H1 (cell line): ENCODE results near the gene WDR64. TPM values are rescaled to one million over a fixed set of nuclear protein-coding genes. Genes with fewer than 3 reads are reported as not detected.

ENCODE experiments used
- CTCF ChIA-PET: fragments of 300-600 bp; sonication (Branson Sonifier 250); formaldehyde crosslinking; loops from one replicate; lab custom pipeline; 2021; ENCODE audit not compliant: partially characterized antibody; lab: Charles Lee
- POLR2A ChIA-PET: fragments of 300-600 bp; sonication (Branson Sonifier 250); formaldehyde crosslinking; loops from one replicate; lab custom pipeline; 2021; ENCODE audit warnings: inconsistent platforms; ENCODE audit not compliant: partially characterized antibody; lab: Charles Lee
- DNase-seq, 2 experiments: peaks; one replicate each; pipeline versions ENCODE4 v3.0.0 to v3.0.0-alpha.2; 2010 to 2022; ENCODE audit warnings: low spot score in 2 of 2, low read depth in 1 of 2, mixed read lengths in 1 of 2
- FAIRE-seq: peaks from 2 replicates; lab custom pipeline; 2011; peaks lifted over from hg19 to GRCh38; lab: Jason Lieb, UNC
- H2AFZ ChIP-seq: 2 replicates; pipeline ENCODE4 v1.8.1; 2012; ENCODE audit warnings: low read length, inconsistent platforms
- H2AK5ac ChIP-seq: 2 replicates; pipeline ENCODE4 v1.6.1; 2013; ENCODE audit warnings: low read depth, low read length
- H2BK120ac ChIP-seq: replicated peaks from 2 replicates; pipeline ENCODE3; 2013; ENCODE audit warnings: low read depth, low read length, inconsistent platforms
- H2BK12ac ChIP-seq: 2 replicates; pipeline ENCODE4 v1.6.1; 2013; ENCODE audit warnings: low read depth, low read length
- H2BK15ac ChIP-seq: 2 replicates; pipeline ENCODE4 v1.6.1; 2013; ENCODE audit warnings: low read length
- H2BK20ac ChIP-seq: 2 replicates; pipeline ENCODE4 v1.6.1; 2013; ENCODE audit warnings: low read length
- H2BK5ac ChIP-seq: 2 replicates; pipeline ENCODE4 v1.6.1; 2013; ENCODE audit warnings: low read depth, low read length
- H3K14ac ChIP-seq: 2 replicates; pipeline ENCODE4 v1.6.1; 2013; ENCODE audit warnings: inconsistent platforms; ENCODE audit not compliant: insufficient read length
- H3K18ac ChIP-seq: 2 replicates; pipeline ENCODE4 v1.6.1; 2013; ENCODE audit warnings: low read length; ENCODE audit errors: extremely low read depth
- H3K23ac ChIP-seq: 2 replicates; pipeline ENCODE4 v1.6.1; 2013; ENCODE audit warnings: inconsistent platforms; ENCODE audit not compliant: insufficient read length
- H3K23me2 ChIP-seq: 2 replicates; pipeline ENCODE4 v1.6.1; 2013; ENCODE audit warnings: low read depth, low read length
- H3K27ac ChIP-seq: 2 replicates; pipeline ENCODE4 v1.6.1; 2011; ENCODE audit warnings: low read depth, low read length, inconsistent platforms
- H3K27me3 ChIP-seq, 4 experiments: replicated peaks in 1 of 4; 1 replicate in 1 of 4; 2 replicates in 3 of 4; pipeline versions ENCODE4 v1.6.1 to v1.8.1; 2011 to 2013; ENCODE audit warnings: low read length in 3 of 4, mild to moderate bottlenecking in 3 of 4, inconsistent platforms in 2 of 4, mixed read lengths in 2 of 4, moderate library complexity in 1 of 4; ENCODE audit not compliant: control insufficient read depth in 3 of 4, insufficient read depth in 3 of 4; ENCODE audit errors: extremely low read depth in 1 of 4
- H3K36me3 ChIP-seq, 4 experiments: 2 replicates each; pipeline versions ENCODE4 v1.6.1 to v1.8.1; 2011 to 2013; ENCODE audit warnings: mild to moderate bottlenecking in 4 of 4, low read length in 3 of 4, moderate library complexity in 2 of 4, control low read depth in 1 of 4, inconsistent platforms in 1 of 4; ENCODE audit not compliant: insufficient read depth in 4 of 4, control insufficient read depth in 2 of 4
- H3K4ac ChIP-seq: replicated peaks from 2 replicates; pipeline ENCODE3; 2013; ENCODE audit warnings: low read length, low read depth, mixed read lengths, inconsistent platforms; ENCODE audit not compliant: insufficient read length
- H3K4me1 ChIP-seq, 4 experiments: replicated peaks in 1 of 4; 1 replicate in 1 of 4; 2 replicates in 3 of 4; pipeline versions ENCODE4 v1.6.1 to v1.8.1; 2011 to 2013; ENCODE audit warnings: low read length in 3 of 4, inconsistent platforms in 2 of 4, mixed read lengths in 1 of 4; ENCODE audit not compliant: insufficient read depth in 4 of 4, control insufficient read depth in 3 of 4
- H3K4me2 ChIP-seq, 2 experiments: 2 replicates each; pipeline versions ENCODE4 v1.6.1 to v1.8.1; 2011 to 2013; ENCODE audit warnings: low read depth in 2 of 2, low read length in 2 of 2, control low read depth in 1 of 2, inconsistent platforms in 1 of 2, mild to moderate bottlenecking in 1 of 2; ENCODE audit not compliant: insufficient read depth in 1 of 2
- H3K4me3 ChIP-seq, 4 experiments: fragments of 200-600, 300-600 bp in 1 of 4; sonication (generic), shearing (Covaris generic), sonication (Bioruptor Twin) in 1 of 4; 2 replicates each; pipeline versions ENCODE4 v1.5.1 to v1.8.1; 2011 to 2016; ENCODE audit warnings: low read length in 4 of 4, low read depth in 3 of 4, control low read depth in 2 of 4, inconsistent platforms in 2 of 4, mild to moderate bottlenecking in 2 of 4, mixed read lengths in 1 of 4, moderate library complexity in 1 of 4; ENCODE audit not compliant: insufficient read depth in 2 of 4; ENCODE audit errors: extremely low read depth in 1 of 4
- H3K56ac ChIP-seq: replicated peaks from 2 replicates; pipeline ENCODE3; 2013; ENCODE audit warnings: low read depth, mild to moderate bottlenecking, mixed read lengths, low read length, inconsistent platforms; ENCODE audit not compliant: insufficient read length
- H3K79me1 ChIP-seq: 2 replicates; pipeline ENCODE4 v1.6.1; 2013; ENCODE audit warnings: low read depth, low read length, control low read depth
- H3K79me2 ChIP-seq, 2 experiments: 2 replicates each; pipeline versions ENCODE4 v1.6.1 to v1.8.1; 2012 to 2013; ENCODE audit warnings: low read length in 2 of 2, mild to moderate bottlenecking in 2 of 2, inconsistent platforms in 1 of 2; ENCODE audit not compliant: insufficient read depth in 2 of 2, control insufficient read depth in 1 of 2
- H3K9ac ChIP-seq, 4 experiments: replicated peaks in 1 of 4; 1 replicate in 1 of 4; 2 replicates in 3 of 4; pipeline versions ENCODE4 v1.6.1 to v1.8.1; 2011 to 2013; ENCODE audit warnings: low read depth in 3 of 4, low read length in 3 of 4, control low read depth in 2 of 4, mild to moderate bottlenecking in 2 of 4, moderate library complexity in 2 of 4, inconsistent platforms in 1 of 4; ENCODE audit errors: extremely low read depth in 1 of 4
- H3K9me3 ChIP-seq, 2 experiments: 2 replicates each; pipeline versions ENCODE4 v1.6.1 to v1.8.1; 2012 to 2013; ENCODE audit warnings: mild to moderate bottlenecking in 2 of 2, moderate library complexity in 2 of 2, control low read depth in 1 of 2, inconsistent platforms in 1 of 2, low read depth in 1 of 2, low read length in 1 of 2, mixed read lengths in 1 of 2; ENCODE audit not compliant: insufficient read depth in 2 of 2
- H4K20me1 ChIP-seq, 2 experiments: replicated peaks in 1 of 2; 2 replicates each; pipeline versions ENCODE3 to v1.8.1; 2011 to 2013; ENCODE audit warnings: inconsistent platforms in 2 of 2, low read length in 2 of 2, mild to moderate bottlenecking in 1 of 2; ENCODE audit not compliant: insufficient read depth in 2 of 2, control insufficient read depth in 1 of 2
- H4K5ac ChIP-seq: 2 replicates; pipeline ENCODE4 v1.6.1; 2013; ENCODE audit warnings: low read length, low read depth, mixed read lengths, inconsistent platforms; ENCODE audit not compliant: insufficient read length
- H4K8ac ChIP-seq: 2 replicates; pipeline ENCODE4 v1.8.0; 2013; ENCODE audit warnings: mild to moderate bottlenecking, moderate library complexity, low read length, inconsistent platforms; ENCODE audit not compliant: insufficient read depth; ENCODE audit errors: extremely low read depth
- H4K91ac ChIP-seq: replicated peaks from 2 replicates; pipeline ENCODE3; 2013; ENCODE audit warnings: low read length, mixed read lengths, inconsistent platforms; ENCODE audit not compliant: insufficient read length
- CEBPB ChIP-seq: IDR thresholded peaks from 2 replicates; pipeline ENCODE4 v1.6.1; 2012; ENCODE audit warnings: low read depth, low read length
- EZH2 ChIP-seq: fragments of 200-600 bp; sonication (generic); IDR thresholded peaks from 2 replicates; pipeline ENCODE4 v1.7.1; 2012; ENCODE audit warnings: low read depth, mild to moderate bottlenecking, moderate library complexity, low read length, inconsistent platforms; ENCODE audit not compliant: severe bottlenecking
- GABPA ChIP-seq: IDR thresholded peaks from 2 replicates; pipeline ENCODE4 v1.6.1; 2011; ENCODE audit warnings: mild to moderate bottlenecking, low read length, moderate library complexity, borderline replicate concordance; ENCODE audit not compliant: insufficient read depth
- KDM1A ChIP-seq: fragments of 200-600, 300-600 bp; sonication (generic); IDR thresholded peaks from 2 replicates; pipeline ENCODE4 v1.7.1; 2016; ENCODE audit warnings: mild to moderate bottlenecking, low read length, borderline replicate concordance
- SIN3A ChIP-seq, 2 experiments: IDR thresholded peaks in 1 of 2; conservative IDR thresholded peaks in 1 of 2; 2 replicates each; pipeline ENCODE4 v1.6.1; 2011 to 2012; ENCODE audit warnings: low read length in 2 of 2, improper control_type of control experiment in 1 of 2, low read depth in 1 of 2, mild to moderate bottlenecking in 1 of 2
- polyA plus RNA-seq, 7 experiments: library from polyadenylated mRNA; depleted of rRNA in 3 of 7; stranded (reverse) in 5 of 7; unstranded in 2 of 7; fragments of >200 nt in 5 of 7; fragments of 200-250 nt in 2 of 7; gene quantifications; 1 replicate in 5 of 7; 2 replicates in 1 of 7; 4 replicates in 1 of 7; pipeline versions ENCODE4 v1.2.1 to v1.2.3, GENCODE V29; 2011 to 2013; ENCODE audit warnings: missing spikeins in 2 of 7, mixed read lengths in 2 of 7
- total RNA-seq: library from RNA; stranded (reverse); fragmentation: NEBNext Ultra II Directional; extraction: Animal tissue kit (Norgen Biotek cat#: 25700); gene quantifications from 2 replicates; pipeline ENCODE4 v1.2.1, GENCODE V29; 2021

WDR64 gene
- total and polyA plus RNA-seq, 2 of the 8 experiments (the other 6 are each of a cell fraction or from before 2014, with no cell fraction given): 0.02 TPM; not detected in 1

GRCh38 chr1:241607497-241607896 lies 44.6 kb upstream of the WDR64 start:
- Histone ChIP-seq H3K56ac (no peak overlapping the region), H2BK5ac (no peak overlapping the region), H3K4me1 (no peaks in the 10 kb centered on the region), H2BK15ac (no peak overlapping the region), H3K18ac (no peak overlapping the region), H3K4me3 (no peak overlapping the region), H3K9ac (no peak overlapping the region), H3K4me2 (no peak overlapping the region), H3K27me3 (no peaks in the 10 kb centered on the region), H3K36me3 (no peaks in the 10 kb centered on the region), H4K20me1 (peaks cover 2 to 3% of the 10 kb centered on the region in 2 experiments), H3K79me2 (no peaks in the 10 kb centered on the region), H2AFZ (no peak overlapping the region), H2BK20ac (no peak overlapping the region), H3K23ac (no peak overlapping the region), H3K4ac (no peak overlapping the region), H3K9me3 (no peaks in the 10 kb centered on the region), H4K5ac (no peak overlapping the region), H2AK5ac (no peak overlapping the region), H2BK120ac (no peak overlapping the region), H2BK12ac (no peak overlapping the region), H3K79me1 (no peaks in the 10 kb centered on the region), H4K8ac (no peak overlapping the region), H4K91ac (no peak overlapping the region), H3K23me2 (no peaks in the 10 kb centered on the region), H3K14ac (no peak overlapping the region), H3K27ac (no peak overlapping the region)
- ChIA-PET CTCF (interaction anchor here (1.1 to 1.8 kb wide), 3 partner anchors 14 to 227 kb away, joined by 3 to 8 read pairs (median 3); no protein-coding TSS in a partner anchor), POLR2A (no interaction called here)
- DNase-seq (no peak), FAIRE-seq (no peak)
- no peak for TF ChIP-seq GABPA
- no peak for TF ChIP-seq EZH2
- no peak for TF ChIP-seq KDM1A
- no peak for TF ChIP-seq CEBPB
- TF ChIP-seq SIN3A (conservative IDR thresholded peaks at IDR 0.05 in 1 of 2, IDR thresholded peaks at IDR 0.05 in 1 of 2; ENCODE audit: low read depth in 1 of 2, low read length in 2 of 2): no peak
